GM19240 (cell line): ENCODE measurements around the gene TARBP2.

Experiments used
- DNase-seq: peaks from one replicate; pipeline ENCODE4 v3.0.0; 2011; ENCODE audit warnings: low spot score; ENCODE audit not compliant: insufficient read length

The TARBP2 gene, protein sequence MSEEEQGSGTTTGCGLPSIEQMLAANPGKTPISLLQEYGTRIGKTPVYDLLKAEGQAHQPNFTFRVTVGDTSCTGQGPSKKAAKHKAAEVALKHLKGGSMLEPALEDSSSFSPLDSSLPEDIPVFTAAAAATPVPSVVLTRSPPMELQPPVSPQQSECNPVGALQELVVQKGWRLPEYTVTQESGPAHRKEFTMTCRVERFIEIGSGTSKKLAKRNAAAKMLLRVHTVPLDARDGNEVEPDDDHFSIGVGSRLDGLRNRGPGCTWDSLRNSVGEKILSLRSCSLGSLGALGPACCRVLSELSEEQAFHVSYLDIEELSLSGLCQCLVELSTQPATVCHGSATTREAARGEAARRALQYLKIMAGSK

DNA sequence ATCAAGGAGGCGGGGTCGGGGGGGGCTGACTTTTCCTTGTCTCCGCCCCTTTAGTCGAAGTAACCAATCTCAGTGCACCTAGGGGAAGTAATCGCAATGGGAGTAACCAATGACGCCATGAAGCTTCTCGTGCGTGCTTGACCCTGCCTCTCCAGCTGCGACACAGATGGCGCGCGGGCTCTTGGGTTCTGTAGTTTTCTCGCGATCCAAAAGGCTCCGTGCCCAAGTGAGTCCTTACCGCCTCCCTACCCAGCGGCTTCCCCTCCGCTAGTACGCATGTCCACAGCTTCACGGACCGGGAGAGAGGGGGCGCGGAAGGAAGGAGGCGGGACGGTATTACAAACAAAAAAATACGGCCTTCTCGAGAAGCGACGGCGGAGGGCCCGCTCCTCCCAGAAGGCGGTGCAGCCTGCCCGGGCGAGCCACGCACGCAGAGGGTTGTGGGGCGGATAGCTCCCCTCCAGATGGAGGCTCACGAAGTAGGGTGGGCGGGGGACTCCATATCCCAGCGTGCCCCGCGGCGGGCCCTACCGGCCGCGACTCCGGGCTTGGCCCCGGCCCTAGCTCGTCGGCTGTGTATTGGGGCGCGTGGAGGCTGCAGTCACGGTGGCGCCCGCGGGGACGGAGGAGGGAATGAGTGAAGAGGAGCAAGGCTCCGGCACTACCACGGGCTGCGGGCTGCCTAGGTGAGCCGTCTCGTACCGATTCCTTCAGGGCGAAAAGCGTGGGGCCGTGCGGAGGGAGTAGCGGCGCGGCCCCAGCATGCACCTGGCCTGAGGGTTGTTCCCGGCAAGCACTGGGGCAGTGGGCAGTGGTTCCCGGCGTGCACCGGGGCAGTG lies at the start of gene TARBP2:
Gene TARBP2, plus strand, starts transcription at position 508 of the 839 bp plus-strand sequence. Its CDS starts 126 bp downstream, at position 634.
- peak; percentile 71 for DNase-seq

DNA sequence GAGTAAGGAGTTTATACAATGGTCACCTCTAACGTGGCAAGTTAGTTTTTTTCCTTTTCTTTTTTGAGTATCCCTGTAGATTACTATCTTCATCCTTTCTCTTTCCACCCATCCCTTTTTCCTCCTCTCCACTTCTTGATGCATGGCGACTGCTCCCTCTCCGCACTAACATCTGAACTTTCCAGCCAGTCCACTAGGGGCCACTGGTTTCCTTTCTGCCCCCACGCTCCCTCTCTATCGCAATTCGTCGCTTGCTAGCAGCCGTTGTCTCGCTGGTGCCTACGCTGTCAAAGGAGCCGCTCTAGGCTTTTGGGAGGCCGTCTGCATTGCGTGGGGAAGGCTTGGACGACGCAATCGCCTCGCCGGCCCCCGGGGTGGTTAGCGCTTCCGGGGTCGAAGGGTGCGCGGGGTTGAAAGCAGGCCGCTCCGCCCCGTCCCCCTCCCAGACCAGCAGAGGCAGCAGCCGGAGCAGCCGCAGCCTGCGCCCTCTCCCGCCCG lies 49.4 kb upstream of the TARBP2 start, which contains the start of gene PCBP2:
Gene PCBP2, plus strand, starts transcription at position 442 of the 498 bp plus-strand sequence. CDS start 2,699 bp downstream, outside the sequence.
- peak; percentile 87 for DNase-seq

DNA sequence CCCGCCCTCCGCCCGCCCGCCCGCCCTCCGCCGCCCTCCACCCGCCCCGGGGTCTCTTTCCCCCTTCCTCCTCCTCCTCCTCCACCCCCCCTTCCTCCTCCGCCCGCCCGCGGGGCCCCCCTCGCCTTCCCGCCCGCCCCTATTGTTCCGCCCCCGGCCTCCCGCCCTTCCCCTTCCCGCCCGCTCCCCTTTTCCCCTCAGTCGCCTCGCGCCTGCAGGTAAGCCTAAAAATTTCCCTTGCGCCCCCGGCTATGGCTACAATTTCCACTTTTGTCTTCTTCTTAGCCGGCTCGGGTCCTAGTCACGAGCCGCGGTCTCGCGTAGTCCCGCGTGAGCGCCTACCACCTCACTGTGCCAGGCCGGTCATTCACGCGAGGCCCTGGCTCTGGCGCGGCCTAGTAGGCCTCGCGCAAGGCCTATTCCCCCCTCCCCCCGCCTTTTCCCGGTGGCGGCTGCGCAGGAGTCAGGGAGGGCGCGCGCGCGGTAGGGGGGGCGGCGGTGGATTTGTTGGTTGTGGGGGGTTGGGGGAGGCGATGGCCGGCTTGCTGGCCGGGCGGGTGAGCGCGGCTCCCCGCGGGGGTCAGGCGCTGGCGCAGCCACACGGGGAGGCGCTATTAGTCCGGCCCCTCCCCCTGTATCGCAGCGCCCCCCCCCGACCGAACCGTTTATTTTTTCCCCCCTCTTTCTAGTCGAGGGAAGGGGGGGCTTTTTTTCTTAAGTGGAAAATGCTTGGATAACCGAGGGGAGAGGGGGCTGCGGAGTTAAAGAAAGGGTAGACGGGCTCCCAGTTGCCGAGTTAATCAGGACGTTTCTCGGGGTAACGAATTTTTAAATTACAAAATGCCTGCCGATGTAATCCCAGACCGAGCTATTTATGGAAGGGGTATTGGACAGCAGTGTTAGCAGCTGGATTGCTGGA lies 48.7 kb upstream of the TARBP2 start:
- peak; percentile 41 for DNase-seq

DNA sequence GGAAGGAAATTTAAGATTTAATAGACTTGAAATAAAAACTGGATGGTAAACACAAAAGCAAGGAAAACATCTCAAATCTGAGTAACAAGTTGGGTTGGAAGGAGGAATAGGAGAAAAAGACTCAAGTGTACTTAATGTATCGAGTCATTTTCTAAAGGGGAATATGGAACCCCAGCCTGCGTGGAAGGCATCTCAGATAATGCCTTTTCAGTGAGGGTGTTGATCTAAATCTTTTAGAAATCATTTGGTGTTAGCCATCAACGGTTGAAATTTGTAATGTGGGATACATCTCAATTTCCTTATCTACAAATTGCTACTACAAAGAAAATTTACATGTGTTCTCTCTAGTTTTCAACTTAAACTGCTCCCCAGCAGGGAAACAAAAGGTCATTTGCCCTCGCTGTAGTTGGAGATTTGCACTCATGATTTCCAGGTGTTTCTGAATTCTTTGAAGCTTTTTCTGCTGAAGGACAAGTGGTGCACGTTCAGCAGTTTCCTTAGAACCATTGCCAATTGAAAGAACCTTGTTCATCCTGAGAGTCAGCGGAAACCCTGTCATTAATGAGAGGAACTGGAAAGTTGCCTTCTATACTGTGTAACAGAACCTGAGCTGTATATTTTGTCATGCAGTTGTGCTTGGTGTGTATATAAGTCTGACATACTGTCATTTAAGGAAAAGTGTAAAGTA lies 47.0 kb upstream of the TARBP2 start:
- DNase-seq: no peak

DNA sequence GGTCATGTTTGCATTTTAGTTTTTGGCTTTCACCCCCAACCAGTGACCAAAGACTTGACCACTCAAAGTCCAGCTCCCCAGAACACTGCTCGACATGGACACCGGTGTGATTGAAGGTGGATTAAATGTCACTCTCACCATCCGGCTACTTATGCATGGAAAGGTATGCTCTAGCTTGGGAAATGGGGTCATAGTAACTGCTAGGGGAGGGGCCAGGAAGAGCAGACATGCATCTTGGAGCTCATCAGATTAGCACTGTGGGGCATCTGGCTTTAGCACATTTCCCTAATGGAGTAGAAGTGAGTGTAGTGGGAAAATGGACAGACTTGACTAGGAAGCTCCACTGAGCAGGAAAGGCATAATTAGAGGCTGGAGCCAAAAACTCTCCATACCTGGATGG lies 46.4 kb upstream of the TARBP2 start:
- DNase-seq: no peak

DNA sequence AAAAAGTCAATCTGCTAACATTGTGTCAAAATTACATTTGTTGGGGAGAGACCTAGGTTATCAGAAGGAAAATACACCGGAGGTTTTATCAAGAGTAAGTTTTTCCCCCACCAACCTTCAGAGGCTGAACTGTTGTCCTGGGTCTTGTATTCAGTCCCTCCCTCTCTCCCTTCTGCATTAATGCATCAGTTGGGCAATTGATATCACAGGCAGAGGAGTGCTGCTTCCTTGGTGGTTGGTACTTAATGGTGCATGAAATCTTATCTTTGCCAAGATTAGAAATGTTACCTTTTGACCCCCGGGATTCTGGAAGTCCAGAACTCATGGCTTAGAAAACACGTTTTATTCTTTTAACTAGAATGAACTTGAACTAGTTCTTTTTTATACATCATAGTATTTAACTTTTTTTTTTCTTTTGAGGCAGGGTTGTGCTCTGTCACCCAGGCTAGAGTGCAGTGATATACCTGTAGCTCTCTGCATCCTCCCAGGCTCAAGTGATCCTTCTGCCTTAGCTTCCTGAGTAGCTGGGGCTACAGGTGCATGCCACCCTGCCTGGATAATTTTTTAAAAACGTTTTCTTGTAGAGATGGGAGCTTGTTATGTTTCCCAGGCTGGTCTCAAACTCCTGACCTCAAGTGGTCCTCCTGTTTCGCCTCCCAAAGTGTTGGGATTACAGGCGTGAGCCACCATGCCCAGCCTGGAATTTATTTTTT lies 44.3 kb upstream of the TARBP2 start:
- DNase-seq: no peak

DNA sequence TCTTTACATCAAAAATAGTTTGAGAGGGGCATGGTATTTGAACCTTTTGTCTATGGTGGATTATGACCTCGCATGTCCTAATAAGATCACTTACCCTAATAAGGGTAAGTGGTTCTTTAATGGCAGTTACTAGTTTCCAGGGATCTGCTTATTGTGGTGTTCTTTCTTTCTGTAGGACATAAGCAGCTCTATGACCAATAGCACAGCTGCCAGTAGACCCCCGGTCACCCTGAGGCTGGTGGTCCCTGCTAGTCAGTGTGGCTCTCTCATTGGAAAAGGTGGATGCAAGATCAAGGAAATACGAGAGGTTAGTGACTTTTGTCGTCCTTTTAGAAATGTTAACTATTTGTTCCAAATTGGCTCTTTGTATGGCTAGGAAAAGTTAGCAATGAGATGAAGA lies 42.0 kb upstream of the TARBP2 start:
- no peak for DNase-seq

DNA sequence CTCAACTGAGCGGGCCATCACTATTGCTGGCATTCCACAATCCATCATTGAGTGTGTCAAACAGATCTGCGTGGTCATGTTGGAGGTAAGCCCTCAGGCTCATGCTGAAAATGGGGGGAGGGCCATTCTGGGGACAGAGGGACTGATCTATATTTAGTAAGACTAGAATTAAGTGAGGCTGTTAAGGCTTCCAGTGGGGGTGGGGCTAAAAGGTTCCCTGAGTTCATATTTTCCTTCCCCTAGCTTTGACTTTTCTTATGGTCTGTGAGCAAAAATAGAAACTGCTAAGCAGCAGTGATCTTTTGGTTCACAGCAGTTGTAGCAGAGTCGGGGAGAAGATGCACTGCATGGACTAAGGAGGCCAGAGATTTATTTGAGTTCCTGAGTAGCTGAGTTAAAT lies 40.0 kb upstream of the TARBP2 start:
- no peak for DNase-seq

DNA sequence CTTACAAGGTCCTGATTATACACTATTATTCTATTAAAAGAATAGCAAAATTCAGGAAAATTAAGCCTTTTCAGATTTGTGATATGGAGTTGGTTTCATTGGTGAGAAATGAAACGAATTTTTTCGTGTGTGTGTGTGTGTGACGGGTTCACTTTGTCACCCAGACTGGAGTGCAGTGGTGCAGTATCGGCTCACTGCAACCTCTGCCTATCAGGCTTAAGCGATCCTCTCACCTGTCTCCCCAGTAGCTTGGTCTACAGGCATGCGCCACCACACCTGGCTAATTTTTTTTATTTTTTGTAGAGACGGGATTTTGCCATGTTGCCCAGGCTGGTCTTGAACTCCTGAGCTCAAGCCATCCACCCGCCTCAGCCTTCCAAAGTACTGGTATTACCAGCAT lies 39.5 kb upstream of the TARBP2 start:
- DNase-seq: no peak

DNA sequence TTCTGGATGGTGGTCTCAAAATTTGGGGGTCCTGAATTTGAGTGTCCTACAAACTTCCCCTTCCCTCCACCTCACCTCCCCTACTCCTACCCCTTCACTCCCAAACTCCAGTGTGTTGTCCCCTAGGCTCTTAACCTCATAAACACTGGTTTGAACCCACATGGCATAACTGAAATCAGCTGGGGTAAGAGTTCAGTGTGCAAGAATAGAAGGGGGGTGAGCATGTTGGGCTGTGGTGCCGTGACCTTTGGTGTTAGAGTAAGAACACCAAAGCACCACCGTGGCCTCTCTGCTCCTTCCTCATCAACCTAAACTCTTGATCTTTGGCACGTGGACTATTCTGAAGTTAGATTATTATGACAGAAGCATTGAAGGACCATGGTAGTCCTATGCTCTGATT lies 38.1 kb upstream of the TARBP2 start:
- DNase-seq: no peak

DNA sequence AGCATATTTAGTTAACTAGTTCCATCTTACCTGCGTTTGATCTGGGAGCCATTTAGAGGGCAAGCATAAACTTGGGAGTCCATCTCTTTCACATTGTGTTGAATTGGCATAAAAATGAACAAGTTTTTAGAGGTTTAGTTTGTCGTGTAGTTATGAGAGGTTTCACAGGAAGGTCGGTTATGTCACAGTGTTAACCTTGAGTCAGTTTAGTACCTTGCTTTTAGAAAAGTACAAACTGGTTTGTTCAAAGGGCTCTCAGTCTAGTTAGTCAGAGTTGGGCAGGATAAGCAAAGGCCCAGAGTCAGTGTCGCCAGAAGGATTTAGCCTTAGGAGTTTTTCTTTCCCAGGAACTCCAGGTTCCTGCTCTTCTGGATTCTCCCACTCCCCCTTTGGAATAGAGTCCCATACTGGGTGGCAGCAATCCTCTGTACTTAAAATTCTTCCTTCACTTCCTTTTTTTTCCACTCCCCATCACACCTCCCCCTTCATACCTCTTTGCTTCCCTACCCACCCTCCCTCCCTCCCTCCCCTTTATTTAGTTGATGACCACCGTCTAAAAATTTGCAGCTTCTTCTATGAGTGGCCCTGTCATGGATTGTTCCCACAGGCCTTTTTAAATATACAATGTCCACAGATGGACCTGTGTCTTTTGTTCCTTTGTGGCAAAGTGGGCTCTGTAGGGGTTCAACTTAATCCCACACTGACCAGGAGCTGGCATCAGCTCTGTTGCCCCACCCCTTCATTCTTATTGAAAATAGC lies 37.1 kb upstream of the TARBP2 start:
- DNase-seq: no peak

DNA sequence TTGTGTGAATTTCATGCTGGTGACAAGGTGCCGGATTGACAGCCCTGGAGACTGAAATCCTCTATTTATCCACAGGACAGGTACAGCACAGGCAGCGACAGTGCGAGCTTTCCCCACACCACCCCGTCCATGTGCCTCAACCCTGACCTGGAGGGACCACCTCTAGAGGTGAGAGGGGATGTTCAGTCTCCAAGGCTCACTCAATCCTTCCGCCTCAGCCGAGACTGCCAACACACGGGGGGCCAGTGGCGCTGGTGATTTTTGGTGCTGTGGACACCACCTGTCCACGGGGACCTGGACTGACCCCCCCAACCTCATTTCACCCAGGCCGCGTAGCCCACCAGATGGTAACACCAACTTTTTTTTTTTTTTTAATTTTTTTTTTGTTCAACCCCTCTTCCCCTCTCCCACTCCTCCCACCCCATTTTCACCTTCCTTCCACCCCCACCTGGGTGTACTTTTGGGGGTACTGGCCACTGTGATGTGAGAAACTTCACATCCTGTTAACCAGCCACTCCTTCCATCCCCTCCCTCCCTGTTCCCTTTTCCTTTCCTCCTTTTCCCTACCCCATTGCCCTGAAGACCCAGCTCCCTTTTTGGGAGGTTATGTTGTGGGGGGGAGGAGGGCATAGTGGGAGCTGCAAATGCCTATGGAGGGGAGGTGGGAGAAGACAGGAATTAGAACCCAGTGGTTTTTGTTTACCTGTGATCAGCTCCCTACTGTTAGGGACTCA lies 36.2 kb upstream of the TARBP2 start:
- no peak for DNase-seq

DNA sequence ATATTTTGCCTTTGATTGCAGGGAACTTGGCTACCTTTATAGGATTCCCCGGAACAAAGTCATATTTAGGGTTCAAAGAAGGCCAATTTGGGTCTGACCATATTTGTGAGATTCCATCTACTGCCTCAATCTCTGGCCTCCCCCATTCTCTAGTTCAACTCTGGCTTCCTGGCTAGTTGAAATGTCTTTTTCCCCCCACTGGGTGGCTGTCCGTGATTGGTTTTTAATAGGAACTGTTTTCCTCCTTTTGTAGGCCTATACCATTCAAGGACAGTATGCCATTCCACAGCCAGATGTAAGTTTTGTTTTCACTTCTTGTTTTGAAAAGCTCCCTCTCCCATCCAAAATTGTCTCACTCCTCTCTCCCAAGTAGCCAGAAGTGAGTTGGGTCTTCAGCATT lies 35.4 kb upstream of the TARBP2 start:
- no peak for DNase-seq

DNA sequence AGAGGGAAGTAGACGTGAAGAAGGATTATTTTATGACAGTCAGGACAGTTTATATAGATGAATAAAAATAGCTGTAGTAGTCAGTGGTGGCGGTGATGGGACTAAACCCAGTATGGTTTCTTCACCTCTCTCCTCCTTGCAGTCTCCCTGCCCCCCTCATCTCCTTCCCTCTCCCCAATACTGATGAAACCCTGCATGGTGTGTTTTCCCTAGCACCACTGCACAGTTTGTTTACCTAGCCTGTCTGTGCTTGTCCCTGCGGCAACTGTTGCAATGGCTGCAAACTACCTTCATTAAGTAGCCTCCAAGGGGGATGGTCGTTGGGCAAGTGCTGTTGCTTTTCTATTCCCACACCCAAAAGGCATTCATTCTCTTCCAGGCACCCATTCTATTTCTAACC lies 34.4 kb upstream of the TARBP2 start:
- no peak for DNase-seq

DNA sequence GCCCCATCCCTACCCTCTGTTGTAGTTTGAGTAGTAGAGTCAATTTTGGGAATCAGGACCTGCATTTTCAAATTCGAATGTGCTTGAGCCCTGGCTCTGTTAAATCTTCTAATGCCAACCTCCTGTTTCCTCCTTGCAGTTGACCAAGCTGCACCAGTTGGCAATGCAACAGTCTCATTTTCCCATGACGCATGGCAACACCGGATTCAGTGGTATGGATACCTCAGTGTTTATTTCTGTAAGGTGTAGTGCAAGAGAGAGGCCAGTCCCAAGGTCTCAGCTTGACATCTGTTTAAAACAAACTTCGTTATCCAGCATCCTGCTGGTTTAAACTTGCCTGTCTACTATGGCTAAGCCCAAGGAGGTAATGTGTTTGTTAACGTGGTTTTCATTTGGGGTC lies 34.0 kb upstream of the TARBP2 start:
- DNase-seq: no peak

DNA sequence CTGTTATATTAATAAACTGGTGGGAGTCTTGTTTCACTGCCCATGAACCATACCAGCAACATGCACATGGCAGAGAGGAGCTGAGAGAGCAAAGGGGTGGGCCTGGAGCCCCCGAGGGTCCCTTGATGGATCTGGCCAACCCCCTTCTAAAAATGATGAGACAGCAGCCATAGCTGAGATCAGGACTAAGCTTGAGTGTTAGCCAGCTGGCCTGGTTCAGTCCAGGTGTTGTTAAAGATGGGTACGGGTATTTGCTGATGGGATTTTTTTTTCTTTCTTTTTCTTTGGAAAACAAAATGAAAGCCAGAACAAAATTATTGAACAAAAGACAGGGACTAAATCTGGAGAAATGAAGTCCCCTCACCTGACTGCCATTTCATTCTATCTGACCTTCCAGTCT lies 33.2 kb upstream of the TARBP2 start:
- no peak for DNase-seq

DNA sequence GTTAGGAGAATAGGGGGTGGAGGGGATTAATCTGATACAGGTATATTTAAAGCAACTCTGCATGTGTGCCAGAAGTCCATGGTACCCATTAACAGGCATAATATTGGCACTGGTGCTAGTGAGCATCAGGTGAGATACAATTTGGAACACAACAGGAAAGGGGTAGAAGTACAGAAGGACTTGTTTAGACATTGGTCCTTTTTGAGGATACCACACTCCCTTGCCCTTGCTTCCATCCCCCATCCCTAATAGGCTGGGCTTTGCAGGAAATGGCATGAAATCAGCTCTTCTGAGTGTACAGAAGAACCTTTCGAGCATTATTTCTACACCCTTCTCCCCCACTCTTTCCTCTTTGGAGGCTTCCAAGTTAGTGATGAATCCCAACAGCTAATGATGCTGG lies 32.8 kb upstream of the TARBP2 start:
- DNase-seq: no peak

DNA sequence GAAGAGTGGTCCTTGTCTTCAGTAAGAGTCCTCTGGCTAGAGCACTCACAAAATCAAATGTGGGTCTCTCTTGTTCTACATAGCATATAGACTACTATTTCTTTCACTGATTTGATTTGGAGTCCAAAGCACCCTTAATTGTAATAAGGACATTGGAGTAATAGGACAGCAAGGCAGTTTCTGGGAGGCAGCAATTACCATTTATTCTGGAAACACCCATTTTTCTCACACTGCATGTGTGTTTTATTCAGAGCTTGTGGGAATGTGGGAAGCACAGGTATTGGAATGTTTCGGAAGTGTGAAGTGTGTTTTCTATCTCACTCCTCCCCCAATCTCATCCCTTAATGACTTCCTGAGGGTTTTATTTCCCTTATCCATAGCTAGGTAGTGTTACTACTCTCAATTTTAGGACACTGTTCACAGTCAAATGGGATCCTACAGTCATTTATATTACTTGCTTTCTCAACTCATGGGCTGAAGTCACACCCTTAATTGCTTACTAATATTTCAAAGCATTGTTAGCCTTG lies 29.0 kb upstream of the TARBP2 start:
- no peak for DNase-seq
